Uterus (tissue), 4 donors: ENCODE measurements around the gene PAFAH2. TPM values are rescaled to one million over a fixed set of nuclear protein-coding genes. Genes with fewer than 3 reads are reported as not detected.
"Not testable (repeated sequence)": the region's sequence is repeated elsewhere in the genome, so short reads cannot be mapped to it uniquely, and the experiment has no call there.

ENCODE experiments used
- DNase-seq, 2 donors: peaks; one replicate each; pipeline ENCODE4 v3.0.0-alpha.2; 2019 to 2020
- H3K27ac ChIP-seq, 2 donors: fragments of 200-600 bp; sonication (generic); 1 replicate in 1 of 2; 2 replicates in 1 of 2; pipeline ENCODE4 v1.5.1; 2016 to 2018
- H3K27me3 ChIP-seq, 2 donors: fragments of 200-600 bp; sonication (generic); one replicate each; pipeline ENCODE4 v1.5.1; 2018 to 2019; ENCODE audit warnings: control low read depth in 1 of 2
- H3K36me3 ChIP-seq, 2 donors: fragments of 200-600 bp; sonication (generic); one replicate each; pipeline ENCODE4 v1.5.1; 2019; ENCODE audit warnings: control low read depth in 1 of 2
- H3K4me1 ChIP-seq, 2 donors: fragments of 200-600 bp; sonication (generic); one replicate each; pipeline ENCODE4 v1.5.1; 2018 to 2019; ENCODE audit warnings: control low read depth in 1 of 2
- H3K4me3 ChIP-seq, 2 donors: fragments of 200-600 bp; sonication (generic); 1 replicate in 1 of 2; 2 replicates in 1 of 2; pipeline ENCODE4 v1.5.1; 2018 to 2019; ENCODE audit warnings: mild to moderate bottlenecking in 1 of 2
- H3K9me3 ChIP-seq, 2 donors: fragments of 200-600 bp; sonication (generic); one replicate each; pipeline ENCODE4 v1.5.1; 2019; ENCODE audit warnings: control low read depth in 1 of 2
- CTCF ChIP-seq, 4 experiments: fragments of 200-600 bp in 2 of 4; fragments of 450-650 bp in 2 of 4; sonication (generic) in 2 of 4; IDR thresholded peaks; one replicate each; pipeline ENCODE4 v1.5.1; 2016 to 2019; ENCODE audit warnings: antibody characterized with exemption in 4 of 4, mild to moderate bottlenecking in 2 of 4, moderate library complexity in 1 of 4
- POLR2A ChIP-seq, 2 donors: fragments of 450-650 bp; IDR thresholded peaks; one replicate each; pipeline ENCODE4 v1.6.1; 2016; ENCODE audit warnings: antibody characterized with exemption in 2 of 2, mild to moderate bottlenecking in 1 of 2, moderate library complexity in 1 of 2
- intact Hi-C: fragments of 100-400 bp; cut with DNase I; formaldehyde crosslinking; loops from one replicate; pipeline ENCODE4 v1.15.1; 2023; ENCODE audit warnings: low total_unique reads
- total RNA-seq, 4 donors: library from RNA; depleted of rRNA in 3 of 4; stranded (reverse); fragments of >200 nt in 3 of 4; gene quantifications; one replicate each; pipeline versions ENCODE4 v1.1.0 to v1.2.4, GENCODE V29; 2014 to 2023
- donor health status: DM: yes; HTN: yes; CAD: no.

PAFAH2 gene
- total RNA-seq, 4 donors from 2014 or later, result 6.2 to 12.3 (median 9.2) TPM

- no peaks in the 10 kb centered on the region for H3K36me3 ChIP-seq
- TF ChIP-seq CTCF (IDR thresholded peaks at IDR 0.05), result no peak
- TF ChIP-seq POLR2A (IDR thresholded peaks at IDR 0.05), result no peak
- intact Hi-C loops, result no loop called here
- H3K4me1 ChIP-seq, result peaks cover 0 to 3% of the 10 kb centered on the region in 2 donors
- H3K27me3 ChIP-seq, result no peaks in the 10 kb centered on the region
- H3K4me3 ChIP-seq, result no peak overlapping the region
- H3K27ac ChIP-seq, result no peak overlapping the region
- no peak for DNase-seq
- H3K9me3 ChIP-seq, result peaks cover 0 to 2% of the 10 kb centered on the region in 2 donors
Measured at GRCh38 chr1:25948641-25949040, 49.2 kb downstream of the PAFAH2 start.

- Histone ChIP-seq H3K27me3 (no peaks in the 10 kb centered on the region), H3K27ac (no peak overlapping the region), H3K36me3 (no peaks in the 10 kb centered on the region), H3K9me3 (peaks cover 0 to 3% of the 10 kb centered on the region in 2 donors), H3K4me1 (no peaks in the 10 kb centered on the region), H3K4me3 (no peak overlapping the region)
- DNase-seq, result no peak
- intact Hi-C loops, result no loop called here
- TF ChIP-seq POLR2A (IDR thresholded peaks at IDR 0.05), result no peak
- TF ChIP-seq CTCF (IDR thresholded peaks at IDR 0.05), result no peak
Measured at GRCh38 chr1:25947027-25947426, 50.8 kb downstream of the PAFAH2 start.

GRCh38 chr1:25945761-25946160 lies 52.1 kb downstream of the PAFAH2 start:
- H3K27me3 ChIP-seq, result no peaks in the 10 kb centered on the region
- intact Hi-C loops, result no loop called here
- no peak for DNase-seq

GRCh38 chr1:25944986-25945385 lies 52.9 kb downstream of the PAFAH2 start:
- no peaks in the 10 kb centered on the region for H3K27me3 ChIP-seq
- TF ChIP-seq POLR2A (IDR thresholded peaks at IDR 0.05) (no peak), CTCF (IDR thresholded peaks at IDR 0.05) (no peak)
- no peak overlapping the region for H3K27ac ChIP-seq

More at GRCh38 chr1:25945761-25946160, 52.1 kb downstream of the PAFAH2 start:
- Histone ChIP-seq H3K36me3 (no peaks in the 10 kb centered on the region), H3K4me1 (no peaks in the 10 kb centered on the region), H3K9me3 (peaks cover 0 to 3% of the 10 kb centered on the region in 2 donors), H3K4me3 (no peak overlapping the region), H3K27ac (no peak overlapping the region)
- TF ChIP-seq POLR2A (IDR thresholded peaks at IDR 0.05) (no peak), CTCF (IDR thresholded peaks at IDR 0.05) (no peak)

GRCh38 chr1:25943511-25943910 lies 54.4 kb downstream of the PAFAH2 start:
- H3K27me3 ChIP-seq, H3K4me3 ChIP-seq, H3K9me3 ChIP-seq, H3K36me3 ChIP-seq, DNase-seq, intact Hi-C loops, H3K27ac ChIP-seq, H3K4me1 ChIP-seq: not testable (repeated sequence)

More at GRCh38 chr1:25944986-25945385, 52.9 kb downstream of the PAFAH2 start:
- Histone ChIP-seq H3K4me1 (no peaks in the 10 kb centered on the region), H3K36me3 (no peaks in the 10 kb centered on the region), H3K4me3 (no peak overlapping the region), H3K9me3 (peaks cover 0 to 3% of the 10 kb centered on the region in 2 donors)
- intact Hi-C loops, result no loop called here
- no peak for DNase-seq

GRCh38 chr1:25936947-25937346 lies 60.9 kb downstream of the PAFAH2 start:
- Histone ChIP-seq H3K9me3 (no peaks in the 10 kb centered on the region), H3K4me1 (no peaks in the 10 kb centered on the region), H3K27ac (no peak overlapping the region), H3K27me3 (no peaks in the 10 kb centered on the region), H3K36me3 (no peaks in the 10 kb centered on the region), H3K4me3 (no peak overlapping the region)
- intact Hi-C loops, result no loop called here
- TF ChIP-seq CTCF (IDR thresholded peaks at IDR 0.05), result no peak
- TF ChIP-seq POLR2A (IDR thresholded peaks at IDR 0.05), result no peak
- no peak for DNase-seq
